Measurements from ENCODE around the gene INPP5A. TPM values are rescaled to one million over a fixed set of nuclear protein-coding genes. Genes with fewer than 3 reads are reported as not detected.

The INPP5A gene
- total RNA-seq, 4 donors from 2014 or later = 31.2 to 51.8 (median 41.5) TPM

GRCh38 chr10:132745971-132746370 lies 208.4 kb downstream of the INPP5A start:
- no peak for DNase-seq (ENCODE audit: low spot score in 2 of 2)
- TF ChIP-seq POLR2A (IDR thresholded peaks at IDR 0.05) = no peak
- TF ChIP-seq, protein P1, sequence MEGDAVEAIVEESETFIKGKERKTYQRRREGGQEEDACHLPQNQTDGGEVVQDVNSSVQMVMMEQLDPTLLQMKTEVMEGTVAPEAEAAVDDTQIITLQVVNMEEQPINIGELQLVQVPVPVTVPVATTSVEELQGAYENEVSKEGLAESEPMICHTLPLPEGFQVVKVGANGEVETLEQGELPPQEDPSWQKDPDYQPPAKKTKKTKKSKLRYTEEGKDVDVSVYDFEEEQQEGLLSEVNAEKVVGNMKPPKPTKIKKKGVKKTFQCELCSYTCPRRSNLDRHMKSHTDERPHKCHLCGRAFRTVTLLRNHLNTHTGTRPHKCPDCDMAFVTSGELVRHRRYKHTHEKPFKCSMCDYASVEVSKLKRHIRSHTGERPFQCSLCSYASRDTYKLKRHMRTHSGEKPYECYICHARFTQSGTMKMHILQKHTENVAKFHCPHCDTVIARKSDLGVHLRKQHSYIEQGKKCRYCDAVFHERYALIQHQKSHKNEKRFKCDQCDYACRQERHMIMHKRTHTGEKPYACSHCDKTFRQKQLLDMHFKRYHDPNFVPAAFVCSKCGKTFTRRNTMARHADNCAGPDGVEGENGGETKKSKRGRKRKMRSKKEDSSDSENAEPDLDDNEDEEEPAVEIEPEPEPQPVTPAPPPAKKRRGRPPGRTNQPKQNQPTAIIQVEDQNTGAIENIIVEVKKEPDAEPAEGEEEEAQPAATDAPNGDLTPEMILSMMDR (IDR thresholded peaks at IDR 0.05) = no peak
- intact Hi-C loops (cut with DNase I; ENCODE audit: low total_unique reads) = no loop called here
- 95 to 98% methylated on average over 10 to 11 of the region's 13 CpGs for WGBS, 2 donors
- no peak overlapping the region for H3K4me3 ChIP-seq (ENCODE audit: low read depth, poor library complexity, severe bottlenecking)

- intact Hi-C loops (cut with DNase I; ENCODE audit: low total_unique reads) = no loop called here
- no peak for DNase-seq (ENCODE audit: low spot score in 2 of 2)
- no peak overlapping the region for H3K4me3 ChIP-seq (ENCODE audit: low read depth, poor library complexity, severe bottlenecking)
- 90 to 92% methylated on average over 14 of the region's 14 CpGs for WGBS, 2 donors
- no peak for TF ChIP-seq POLR2A (IDR thresholded peaks at IDR 0.05)
Measured at GRCh38 chr10:132746386-132746785, 208.8 kb downstream of the INPP5A start.

DNA sequence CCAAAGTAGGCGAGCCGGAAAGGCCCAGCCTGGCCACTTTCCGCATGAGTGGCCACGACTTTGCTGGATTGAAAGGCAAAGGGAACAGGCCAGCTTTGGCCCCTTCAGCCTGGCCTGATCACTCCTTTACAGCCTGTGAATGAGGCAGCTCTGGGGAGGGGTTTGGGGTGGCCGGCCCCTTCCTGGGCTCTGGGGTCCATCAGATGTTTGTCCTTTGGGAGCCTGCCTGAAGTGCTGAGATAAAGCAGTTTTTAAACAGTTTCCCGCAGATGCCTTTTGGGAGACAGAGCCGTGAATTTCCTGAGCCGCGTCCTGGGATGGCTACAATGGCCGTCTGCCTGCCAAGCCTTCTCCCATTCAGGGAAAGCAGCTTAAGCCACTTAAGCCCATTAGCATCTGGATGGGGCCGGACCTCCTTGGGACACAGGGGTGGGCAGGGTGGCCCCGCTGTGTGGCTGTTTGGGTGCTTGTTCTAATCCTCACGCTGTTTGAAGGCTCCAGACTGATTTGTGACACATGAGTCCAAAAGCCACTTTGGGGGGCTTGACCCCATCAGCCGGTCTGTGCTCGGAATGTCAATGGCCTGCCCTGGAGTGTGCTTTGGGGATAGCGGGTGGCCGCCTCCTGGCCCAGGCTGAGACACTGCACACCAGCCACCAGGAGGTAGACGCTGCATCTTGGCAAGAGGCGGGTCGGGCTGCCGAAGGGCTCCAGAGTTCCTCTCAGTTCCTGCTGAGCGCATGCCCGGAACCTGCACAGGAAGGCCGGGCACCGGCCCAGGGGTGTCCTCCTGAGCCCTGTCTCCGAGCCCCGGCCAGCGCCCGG lies 209.4 kb downstream of the INPP5A start:
- 92 to 93% methylated on average over 21 to 29 of the region's 29 CpGs for WGBS, 2 donors
- no peak for TF ChIP-seq POLR2A (IDR thresholded peaks at IDR 0.05)
- TF ChIP-seq, protein P1 (IDR thresholded peaks at IDR 0.05) = no peak
- no peak for DNase-seq (ENCODE audit: low spot score in 2 of 2)
- H3K4me3 ChIP-seq (ENCODE audit: low read depth, poor library complexity, severe bottlenecking) = no peak overlapping the region
- intact Hi-C loops (cut with DNase I; ENCODE audit: low total_unique reads) = no loop called here

DNA sequence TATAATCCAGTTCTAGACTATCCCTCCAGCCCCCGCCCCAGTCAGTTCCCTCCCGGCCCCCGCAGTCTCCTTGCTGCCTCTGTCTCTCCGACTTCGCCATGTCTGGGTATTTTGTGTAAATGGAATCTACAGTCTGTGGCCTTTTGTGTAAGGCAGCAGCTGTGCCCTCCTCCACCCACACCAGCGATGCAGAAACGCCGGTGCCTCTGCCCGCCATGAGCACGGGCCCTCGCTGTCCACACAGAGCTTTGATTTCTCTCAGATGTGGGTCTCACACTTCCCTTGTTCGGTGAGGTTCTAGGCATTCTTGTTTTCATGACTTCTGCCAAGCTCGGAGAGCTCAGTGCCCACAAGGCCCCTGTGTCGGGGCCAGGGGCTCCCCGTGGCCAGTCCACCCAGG lies 210.5 kb downstream of the INPP5A start:
- 91 to 95% methylated on average over 15 of the region's 15 CpGs for WGBS, 2 donors
- no peak overlapping the region for H3K4me3 ChIP-seq (ENCODE audit: low read depth, poor library complexity, severe bottlenecking)
- DNase-seq (ENCODE audit: low spot score in 2 of 2) = no peak
- intact Hi-C loops (cut with DNase I; ENCODE audit: low total_unique reads) = no loop called here
- TF ChIP-seq POLR2A (IDR thresholded peaks at IDR 0.05) = no peak
- TF ChIP-seq, protein P1 (IDR thresholded peaks at IDR 0.05) = no peak

DNA sequence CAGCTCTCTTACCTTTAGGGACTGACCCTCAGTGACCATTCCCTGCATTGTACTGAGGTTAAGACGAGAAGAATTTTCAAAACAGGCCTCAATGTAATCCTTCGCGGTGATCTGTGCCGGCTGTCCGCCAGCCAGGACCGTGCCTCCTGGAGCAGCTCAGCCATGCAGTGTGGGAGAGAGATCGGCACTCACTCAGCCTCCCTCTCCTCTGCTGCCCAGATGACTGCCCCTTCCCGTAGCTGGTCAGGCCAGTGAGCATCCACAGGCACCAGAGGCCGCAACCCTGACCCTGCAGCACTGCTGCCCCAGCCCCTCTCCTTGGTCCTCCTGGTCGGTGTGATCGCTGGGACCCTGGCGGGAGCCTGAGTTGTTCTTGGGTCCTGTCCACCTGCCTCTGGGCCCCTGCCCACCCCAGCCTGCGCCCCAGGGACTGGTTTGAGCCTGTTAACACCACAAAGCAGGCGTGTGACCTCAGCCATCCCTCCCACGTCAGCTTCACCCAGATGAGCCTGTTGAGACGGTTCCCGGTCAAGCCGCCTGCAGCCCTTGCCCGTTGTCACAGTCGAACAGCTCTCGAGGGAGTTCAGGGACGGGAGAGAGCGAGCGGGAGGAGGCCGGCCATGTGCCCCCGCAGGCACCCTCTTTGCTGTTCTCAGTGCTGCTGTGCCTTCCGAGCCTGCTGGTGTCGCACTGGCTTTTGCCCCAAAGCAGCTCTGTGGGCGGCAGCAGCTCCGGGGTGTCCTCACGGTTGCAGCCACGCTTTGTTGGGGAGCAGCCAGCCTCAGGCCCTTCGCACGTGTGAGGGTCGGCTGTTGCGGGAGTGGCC lies 211.2 kb downstream of the INPP5A start:
- no peak for DNase-seq (ENCODE audit: low spot score in 2 of 2)
- intact Hi-C loops (cut with DNase I; ENCODE audit: low total_unique reads) = no loop called here
- TF ChIP-seq POLR2A (IDR thresholded peaks at IDR 0.05) = no peak
- TF ChIP-seq, protein P1 (IDR thresholded peaks at IDR 0.05) = no peak
- no peak overlapping the region for H3K4me3 ChIP-seq (ENCODE audit: low read depth, poor library complexity, severe bottlenecking)
- 88 to 90% methylated on average over 30 to 36 of the region's 36 CpGs for WGBS, 2 donors

- no peak overlapping the region for H3K4me3 ChIP-seq (ENCODE audit: low read depth, poor library complexity, severe bottlenecking)
- no peak for DNase-seq (ENCODE audit: low spot score in 2 of 2)
- intact Hi-C loops (cut with DNase I; ENCODE audit: low total_unique reads) = no loop called here
- no peak for TF ChIP-seq POLR2A (IDR thresholded peaks at IDR 0.05)
- TF ChIP-seq, protein P1 (IDR thresholded peaks at IDR 0.05) = no peak
- WGBS, 2 donors = 91 to 93% methylated on average over 22 of the region's 22 CpGs
Measured at GRCh38 chr10:132749371-132749795, 211.8 kb downstream of the INPP5A start.

Data from lower leg skin (tissue), 4 donors.